Mammary epithelial cell (primary cell): ENCODE measurements around the gene COL4A2.

Experiments used
- EZH2 ChIP-seq: IDR thresholded peaks from 2 replicates; pipeline ENCODE4 v1.6.1; 2012; ENCODE audit warnings: low read length, inconsistent platforms, borderline replicate concordance
- TF ChIP-seq, protein P1 (sequence below), 2 donors: IDR thresholded peaks in 1 of 2; conservative IDR thresholded peaks in 1 of 2; 2 replicates each; pipeline ENCODE4 v1.5.1; 2011 to 2012; ENCODE audit warnings: inconsistent platforms in 2 of 2, low read length in 2 of 2, mild to moderate bottlenecking in 2 of 2, control low read depth in 1 of 2, low read depth in 1 of 2; ENCODE audit not compliant: insufficient read depth in 1 of 2; ENCODE audit errors: extremely low read depth in 1 of 2

GRCh38 chr13:110332750-110333149 lies 25.7 kb downstream of the COL4A2 start:
- TF ChIP-seq, protein P1, sequence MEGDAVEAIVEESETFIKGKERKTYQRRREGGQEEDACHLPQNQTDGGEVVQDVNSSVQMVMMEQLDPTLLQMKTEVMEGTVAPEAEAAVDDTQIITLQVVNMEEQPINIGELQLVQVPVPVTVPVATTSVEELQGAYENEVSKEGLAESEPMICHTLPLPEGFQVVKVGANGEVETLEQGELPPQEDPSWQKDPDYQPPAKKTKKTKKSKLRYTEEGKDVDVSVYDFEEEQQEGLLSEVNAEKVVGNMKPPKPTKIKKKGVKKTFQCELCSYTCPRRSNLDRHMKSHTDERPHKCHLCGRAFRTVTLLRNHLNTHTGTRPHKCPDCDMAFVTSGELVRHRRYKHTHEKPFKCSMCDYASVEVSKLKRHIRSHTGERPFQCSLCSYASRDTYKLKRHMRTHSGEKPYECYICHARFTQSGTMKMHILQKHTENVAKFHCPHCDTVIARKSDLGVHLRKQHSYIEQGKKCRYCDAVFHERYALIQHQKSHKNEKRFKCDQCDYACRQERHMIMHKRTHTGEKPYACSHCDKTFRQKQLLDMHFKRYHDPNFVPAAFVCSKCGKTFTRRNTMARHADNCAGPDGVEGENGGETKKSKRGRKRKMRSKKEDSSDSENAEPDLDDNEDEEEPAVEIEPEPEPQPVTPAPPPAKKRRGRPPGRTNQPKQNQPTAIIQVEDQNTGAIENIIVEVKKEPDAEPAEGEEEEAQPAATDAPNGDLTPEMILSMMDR (conservative IDR thresholded peaks at IDR 0.05 in 1 of 2, IDR thresholded peaks at IDR 0.05 in 1 of 2; ENCODE audit: extremely low read depth in 1 of 2, insufficient read depth in 1 of 2, low read depth in 1 of 2, low read length in 2 of 2): no peak
- no peak for TF ChIP-seq EZH2
